Cardiac ventricle fibroblast (primary cell): Measurements from ENCODE around the gene EDDM3A. TPM values are rescaled to one million over a fixed set of nuclear protein-coding genes. Genes with fewer than 3 reads are reported as not detected.

Experiments
- total RNA-seq: library from RNA; depleted of rRNA; stranded (reverse); fragments of >200 nt; gene quantifications from 2 replicates; pipeline ENCODE4 v1.2.3, GENCODE V29; 2015

Gene EDDM3A
- not detected in 2 replicates for total RNA-seq

GRCh38 chr14:20745571-20746358 is at the start of gene EDDM3A:
Gene EDDM3A, plus strand, starts transcription at chr14:20745887. Its CDS starts 1,694 bp downstream, at chr14:20747581.

Other genes starting within 250 kb of the EDDM3A start
- gene RNASE10, start 240.3 kb upstream of the EDDM3A start, total RNA-seq: not detected in 2 replicates
- gene RNASE9, start 184.8 kb upstream of the EDDM3A start, total RNA-seq: not detected in 2 replicates
- gene RNASE11, start 157.9 kb upstream of the EDDM3A start, total RNA-seq: not detected in 2 replicates
- gene RNASE12, start 154.5 kb upstream of the EDDM3A start, total RNA-seq: not detected in 2 replicates
- not detected in 2 replicates for gene OR6S1, start 104.2 kb upstream of the EDDM3A start, total RNA-seq
- gene RNASE4, start 61.3 kb upstream of the EDDM3A start, total RNA-seq: 100.0 and 133 TPM in 2 replicates
- gene ANG, start 57.1 kb upstream of the EDDM3A start, total RNA-seq: 24.5 and 37.8 TPM in 2 replicates
- gene EDDM3B, start 22.5 kb downstream of the EDDM3A start, total RNA-seq: not detected in 2 replicates
- not detected in 2 replicates for gene RNASE6, start 35.4 kb downstream of the EDDM3A start, total RNA-seq
- 1.7 and 3.6 TPM in 2 replicates for gene RNASE1, start 57.0 kb downstream of the EDDM3A start, total RNA-seq
- gene RNASE3, start 145.5 kb downstream of the EDDM3A start, total RNA-seq: not detected in 2 replicates
- not detected in 2 replicates for gene RNASE2, start 209.6 kb downstream of the EDDM3A start, total RNA-seq
- gene METTL17, start 244.1 kb downstream of the EDDM3A start, total RNA-seq: 45.9 and 46.5 TPM in 2 replicates